Measurements from ENCODE around the gene SLC29A2. TPM values are rescaled to one million over a fixed set of nuclear protein-coding genes. Genes with fewer than 3 reads are reported as not detected.

The SLC29A2 gene
- polyA plus RNA-seq, 1 of the 3 experiments (the other 2 are of a cell fraction), result 3.2 TPM

DNA sequence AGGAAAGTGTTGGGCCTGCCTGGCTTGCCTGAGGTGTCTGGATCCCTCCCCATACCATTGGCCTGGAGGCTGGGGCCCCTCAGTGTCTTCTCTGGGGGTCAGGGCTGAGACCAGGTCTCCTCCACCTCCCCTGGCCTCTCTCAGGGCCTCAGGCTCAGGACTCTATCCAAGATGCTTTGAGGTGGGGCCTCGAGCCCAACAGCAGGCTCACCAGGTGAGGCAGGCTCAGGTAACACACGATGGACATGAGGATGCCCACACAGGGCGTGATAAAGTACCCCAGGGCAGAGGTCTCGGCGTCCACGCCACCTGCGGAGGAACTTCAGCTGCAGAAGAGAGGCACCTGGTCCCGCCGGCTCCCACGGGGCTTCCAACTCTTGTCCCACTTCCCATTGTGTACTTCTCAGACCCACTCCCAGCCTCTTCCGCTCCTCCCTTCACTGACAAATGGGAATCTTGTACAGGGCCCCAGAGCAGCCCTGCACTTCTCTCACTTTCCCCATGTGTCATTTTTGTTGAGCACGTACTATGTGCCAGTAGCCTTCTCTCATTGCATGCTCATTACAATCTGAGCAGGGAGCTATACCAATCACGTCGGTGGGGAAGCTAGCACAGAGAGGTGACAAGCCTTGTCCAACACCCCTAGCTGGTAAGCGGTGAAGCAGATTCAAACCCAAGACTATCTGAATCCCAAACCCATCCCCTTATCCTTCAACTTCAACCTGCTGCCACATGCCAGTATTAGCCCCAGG lies 3.8 kb downstream of the SLC29A2 start:
- TF ChIP-seq, protein P1, sequence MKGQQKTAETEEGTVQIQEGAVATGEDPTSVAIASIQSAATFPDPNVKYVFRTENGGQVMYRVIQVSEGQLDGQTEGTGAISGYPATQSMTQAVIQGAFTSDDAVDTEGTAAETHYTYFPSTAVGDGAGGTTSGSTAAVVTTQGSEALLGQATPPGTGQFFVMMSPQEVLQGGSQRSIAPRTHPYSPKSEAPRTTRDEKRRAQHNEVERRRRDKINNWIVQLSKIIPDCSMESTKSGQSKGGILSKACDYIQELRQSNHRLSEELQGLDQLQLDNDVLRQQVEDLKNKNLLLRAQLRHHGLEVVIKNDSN (IDR thresholded peaks at IDR 0.05; ENCODE audit: borderline replicate concordance, low read depth), result no peak
- TF ChIP-seq ELF1 (IDR thresholded peaks at IDR 0.05) (no peak), FOXJ3 (CRISPR knock-in tag; IDR thresholded peaks at IDR 0.05) (no peak), NFIC (IDR thresholded peaks at IDR 0.05; ENCODE audit: borderline replicate concordance) (no peak), RCOR1 (IDR thresholded peaks at IDR 0.05; ENCODE audit: low read length) (no peak), YY1 (IDR thresholded peaks at IDR 0.05; ENCODE audit: low read depth) (no peak), RAD21 (IDR thresholded peaks at IDR 0.05; ENCODE audit: low read length) (no peak), FOXM1 (IDR thresholded peaks at IDR 0.05; ENCODE audit: low read depth) (no peak)
- TF ChIP-seq, protein P2, sequence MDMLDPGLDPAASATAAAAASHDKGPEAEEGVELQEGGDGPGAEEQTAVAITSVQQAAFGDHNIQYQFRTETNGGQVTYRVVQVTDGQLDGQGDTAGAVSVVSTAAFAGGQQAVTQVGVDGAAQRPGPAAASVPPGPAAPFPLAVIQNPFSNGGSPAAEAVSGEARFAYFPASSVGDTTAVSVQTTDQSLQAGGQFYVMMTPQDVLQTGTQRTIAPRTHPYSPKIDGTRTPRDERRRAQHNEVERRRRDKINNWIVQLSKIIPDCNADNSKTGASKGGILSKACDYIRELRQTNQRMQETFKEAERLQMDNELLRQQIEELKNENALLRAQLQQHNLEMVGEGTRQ (IDR thresholded peaks at IDR 0.05; ENCODE audit: borderline replicate concordance, low read depth, low read length), result no peak
- ChIA-PET POLR2A (no interaction called here), CTCF (interaction anchor here (0.9 to 1.4 kb wide), 3 partner anchors 11 to 19 kb away, joined by 3 to 4 read pairs (median 3); no protein-coding TSS in a partner anchor)
- H3K36me3 ChIP-seq (replicated peaks in 1 of 2; ENCODE audit: control insufficient read depth in 1 of 2, insufficient read depth in 2 of 2, low read length in 1 of 2), result no peaks in the 10 kb centered on the region
- H3K9me3 ChIP-seq, result no peaks in the 10 kb centered on the region
- no peak overlapping the region for H3K4me3 ChIP-seq (ENCODE audit: low read depth in 2 of 2, low read length in 1 of 2)
- H2AFZ ChIP-seq (ENCODE audit: low read depth), result no peak overlapping the region
- no peaks in the 10 kb centered on the region for H4K20me1 ChIP-seq (ENCODE audit: insufficient read depth)
- no peak for DNase-seq
- WGBS (ENCODE audit: low lambda C conversion rate), result 98% methylated on average over 8 of the region's 15 CpGs
- H3K4me1 ChIP-seq (ENCODE audit: control insufficient read depth in 1 of 2, insufficient read depth in 2 of 2, low read depth in 1 of 2, low read length in 1 of 2), result peaks cover 6 to 16% of the 10 kb centered on the region in 2 experiments; a peak in 2 of 4 replicates
- no peaks in the 10 kb centered on the region for H3K79me2 ChIP-seq (ENCODE audit: insufficient read depth)
- H3K9ac ChIP-seq, result no peak overlapping the region
- no peaks in the 10 kb centered on the region for H3K9me2 ChIP-seq
- H3F3A ChIP-seq (replicated peaks; ENCODE audit: insufficient read depth), result peaks cover under 1% of the 10 kb centered on the region
- peaks cover 6% of the 10 kb centered on the region; the same call in 1 of the 2 replicates for H3K27me3 ChIP-seq (ENCODE audit: insufficient read depth)
- no peak overlapping the region for H3K4me2 ChIP-seq
- no peak overlapping the region for H3K27ac ChIP-seq (ENCODE audit: low read depth in 2 of 2, low read length in 1 of 2)

DNA sequence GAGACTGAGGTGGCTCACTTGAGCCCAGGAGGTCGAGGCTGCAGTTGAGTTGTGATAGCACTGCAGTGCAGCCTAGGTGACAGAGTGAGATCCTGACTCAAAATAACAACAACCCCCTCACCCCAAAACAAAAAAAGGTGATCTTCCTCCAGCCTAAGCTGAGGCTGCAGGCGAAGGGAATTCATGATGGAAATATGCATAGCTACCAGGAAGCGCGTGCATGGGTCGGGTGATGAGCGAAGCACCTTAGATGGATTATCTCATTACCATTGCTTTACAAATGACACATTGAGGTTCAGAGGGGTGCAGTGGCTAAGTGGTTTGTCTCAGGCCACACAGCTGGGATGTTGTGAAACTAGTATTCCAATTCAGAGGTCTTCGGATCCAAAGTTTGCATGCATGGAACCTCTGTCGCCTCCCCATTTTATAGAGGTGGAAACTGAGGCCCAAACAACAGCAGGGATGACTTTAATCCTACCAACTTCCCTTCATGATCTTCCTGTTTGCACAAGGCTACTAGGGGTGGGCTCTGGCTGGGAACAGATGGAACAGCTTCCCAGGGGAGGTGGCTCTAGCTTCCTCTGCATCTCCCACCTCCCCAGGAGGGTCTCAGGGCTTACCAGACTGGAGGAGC lies 4.6 kb downstream of the SLC29A2 start:
- Histone ChIP-seq H3K9me2 (no peaks in the 10 kb centered on the region), H4K20me1 (ENCODE audit: insufficient read depth) (no peaks in the 10 kb centered on the region), H3K79me2 (ENCODE audit: insufficient read depth) (no peaks in the 10 kb centered on the region), H2AFZ (ENCODE audit: low read depth) (no peak overlapping the region), H3K4me2 (no peak overlapping the region), H3K4me3 (ENCODE audit: low read depth in 2 of 2, low read length in 1 of 2) (no peak overlapping the region), H3F3A (replicated peaks; ENCODE audit: insufficient read depth) (no peaks in the 10 kb centered on the region), H3K9ac (no peak overlapping the region), H3K36me3 (replicated peaks in 1 of 2; ENCODE audit: control insufficient read depth in 1 of 2, insufficient read depth in 2 of 2, low read length in 1 of 2) (no peaks in the 10 kb centered on the region), H3K4me1 (ENCODE audit: control insufficient read depth in 1 of 2, insufficient read depth in 2 of 2, low read depth in 1 of 2, low read length in 1 of 2) (peaks cover 6 to 14% of the 10 kb centered on the region in 2 experiments; a peak in 2 of 4 replicates), H3K27ac (ENCODE audit: low read depth in 2 of 2, low read length in 1 of 2) (no peak overlapping the region), H3K27me3 (ENCODE audit: insufficient read depth) (no peaks in the 10 kb centered on the region), H3K9me3 (no peaks in the 10 kb centered on the region)
- ChIA-PET POLR2A (no interaction called here), CTCF (interaction anchor here (1.4 to 4.1 kb wide), 4 partner anchors 14 to 55 kb away, joined by 4 to 27 read pairs (median 8); no protein-coding TSS in a partner anchor)
- 91% methylated on average over 8 of the region's 8 CpGs for WGBS (ENCODE audit: low lambda C conversion rate)
- no peak for DNase-seq
- TF ChIP-seq TCF12 (IDR thresholded peaks at IDR 0.05) (no peak), RXRA (IDR thresholded peaks at IDR 0.05; ENCODE audit: borderline replicate concordance, low read depth) (no peak), CHD2 (IDR thresholded peaks at IDR 0.05; ENCODE audit: low read length, partially characterized antibody) (no peak), FOSL2 (IDR thresholded peaks at IDR 0.05; ENCODE audit: borderline replicate concordance, low read depth) (no peak), SIN3A (IDR thresholded peaks at IDR 0.05; ENCODE audit: borderline replicate concordance, low read depth, low read length) (no peak), GATA2 (CRISPR knock-in tag; IDR thresholded peaks at IDR 0.05) (no peak)
- TF ChIP-seq, protein P1 (IDR thresholded peaks at IDR 0.05; ENCODE audit: borderline replicate concordance, low read depth), result no peak
- TF ChIP-seq, protein P3, sequence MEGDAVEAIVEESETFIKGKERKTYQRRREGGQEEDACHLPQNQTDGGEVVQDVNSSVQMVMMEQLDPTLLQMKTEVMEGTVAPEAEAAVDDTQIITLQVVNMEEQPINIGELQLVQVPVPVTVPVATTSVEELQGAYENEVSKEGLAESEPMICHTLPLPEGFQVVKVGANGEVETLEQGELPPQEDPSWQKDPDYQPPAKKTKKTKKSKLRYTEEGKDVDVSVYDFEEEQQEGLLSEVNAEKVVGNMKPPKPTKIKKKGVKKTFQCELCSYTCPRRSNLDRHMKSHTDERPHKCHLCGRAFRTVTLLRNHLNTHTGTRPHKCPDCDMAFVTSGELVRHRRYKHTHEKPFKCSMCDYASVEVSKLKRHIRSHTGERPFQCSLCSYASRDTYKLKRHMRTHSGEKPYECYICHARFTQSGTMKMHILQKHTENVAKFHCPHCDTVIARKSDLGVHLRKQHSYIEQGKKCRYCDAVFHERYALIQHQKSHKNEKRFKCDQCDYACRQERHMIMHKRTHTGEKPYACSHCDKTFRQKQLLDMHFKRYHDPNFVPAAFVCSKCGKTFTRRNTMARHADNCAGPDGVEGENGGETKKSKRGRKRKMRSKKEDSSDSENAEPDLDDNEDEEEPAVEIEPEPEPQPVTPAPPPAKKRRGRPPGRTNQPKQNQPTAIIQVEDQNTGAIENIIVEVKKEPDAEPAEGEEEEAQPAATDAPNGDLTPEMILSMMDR (IDR thresholded peaks at IDR 0.05), result no peak
- TF ChIP-seq, protein P4, sequence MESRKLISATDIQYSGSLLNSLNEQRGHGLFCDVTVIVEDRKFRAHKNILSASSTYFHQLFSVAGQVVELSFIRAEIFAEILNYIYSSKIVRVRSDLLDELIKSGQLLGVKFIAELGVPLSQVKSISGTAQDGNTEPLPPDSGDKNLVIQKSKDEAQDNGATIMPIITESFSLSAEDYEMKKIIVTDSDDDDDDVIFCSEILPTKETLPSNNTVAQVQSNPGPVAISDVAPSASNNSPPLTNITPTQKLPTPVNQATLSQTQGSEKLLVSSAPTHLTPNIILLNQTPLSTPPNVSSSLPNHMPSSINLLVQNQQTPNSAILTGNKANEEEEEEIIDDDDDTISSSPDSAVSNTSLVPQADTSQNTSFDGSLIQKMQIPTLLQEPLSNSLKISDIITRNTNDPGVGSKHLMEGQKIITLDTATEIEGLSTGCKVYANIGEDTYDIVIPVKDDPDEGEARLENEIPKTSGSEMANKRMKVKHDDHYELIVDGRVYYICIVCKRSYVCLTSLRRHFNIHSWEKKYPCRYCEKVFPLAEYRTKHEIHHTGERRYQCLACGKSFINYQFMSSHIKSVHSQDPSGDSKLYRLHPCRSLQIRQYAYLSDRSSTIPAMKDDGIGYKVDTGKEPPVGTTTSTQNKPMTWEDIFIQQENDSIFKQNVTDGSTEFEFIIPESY (IDR thresholded peaks at IDR 0.05; ENCODE audit: borderline replicate concordance, low read depth), result no peak
- TF ChIP-seq, protein P5, sequence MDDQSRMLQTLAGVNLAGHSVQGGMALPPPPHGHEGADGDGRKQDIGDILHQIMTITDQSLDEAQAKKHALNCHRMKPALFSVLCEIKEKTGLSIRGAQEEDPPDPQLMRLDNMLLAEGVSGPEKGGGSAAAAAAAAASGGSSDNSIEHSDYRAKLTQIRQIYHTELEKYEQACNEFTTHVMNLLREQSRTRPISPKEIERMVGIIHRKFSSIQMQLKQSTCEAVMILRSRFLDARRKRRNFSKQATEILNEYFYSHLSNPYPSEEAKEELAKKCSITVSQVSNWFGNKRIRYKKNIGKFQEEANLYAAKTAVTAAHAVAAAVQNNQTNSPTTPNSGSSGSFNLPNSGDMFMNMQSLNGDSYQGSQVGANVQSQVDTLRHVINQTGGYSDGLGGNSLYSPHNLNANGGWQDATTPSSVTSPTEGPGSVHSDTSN (IDR thresholded peaks at IDR 0.05), result no peak

Measured in SK-N-SH (cell line).